Islet of Langerhans (tissue), 1 donor: ENCODE results near the gene OLFML2A.
"Not testable (repeated sequence)": the region's sequence is repeated elsewhere in the genome, so short reads cannot be mapped to it uniquely, and the experiment has no call there.

Experiments used
- FAIRE-seq: peaks from one replicate; lab custom pipeline; 2011; peaks lifted over from hg19 to GRCh38; lab: Jason Lieb, UNC

Gene OLFML2A

DNA sequence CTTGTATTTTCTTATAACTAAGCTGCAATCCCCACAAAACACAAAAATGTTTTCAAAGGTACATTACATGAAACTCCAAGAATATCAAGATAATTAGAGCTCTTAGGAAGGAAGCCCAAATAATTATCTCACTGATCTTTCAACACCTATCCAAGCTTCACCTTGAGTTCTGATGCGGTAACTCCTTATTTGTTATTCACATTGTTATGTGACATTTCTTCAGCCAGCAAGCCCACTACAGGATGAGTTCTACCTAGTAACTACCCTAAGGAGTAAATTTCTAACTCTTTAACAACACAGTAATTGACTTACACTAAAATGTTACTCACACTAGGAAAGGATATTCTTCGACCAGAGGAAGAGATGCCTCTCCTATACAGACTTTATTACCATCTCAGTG is 15.7 kb upstream of the OLFML2A start:
- no peak for FAIRE-seq

DNA sequence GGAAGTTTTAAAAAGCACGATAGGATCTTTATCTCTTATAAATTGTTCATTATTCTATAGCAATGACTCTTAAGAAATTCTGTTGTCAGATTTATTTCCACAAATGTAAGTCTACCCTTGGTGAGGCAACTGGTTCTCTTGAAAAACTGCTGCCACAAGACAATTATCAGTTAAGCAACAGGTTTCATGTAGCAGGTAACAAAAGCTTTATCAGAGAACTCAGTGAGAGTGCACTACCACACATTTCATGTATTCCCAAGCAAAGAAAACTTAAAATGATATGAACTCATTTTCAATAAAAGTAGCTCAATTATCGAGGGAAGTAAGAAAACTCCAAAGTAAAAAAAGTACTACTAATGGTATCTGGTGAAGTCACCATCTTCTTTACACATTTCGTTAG is 15.2 kb upstream of the OLFML2A start:
- no peak for FAIRE-seq

DNA sequence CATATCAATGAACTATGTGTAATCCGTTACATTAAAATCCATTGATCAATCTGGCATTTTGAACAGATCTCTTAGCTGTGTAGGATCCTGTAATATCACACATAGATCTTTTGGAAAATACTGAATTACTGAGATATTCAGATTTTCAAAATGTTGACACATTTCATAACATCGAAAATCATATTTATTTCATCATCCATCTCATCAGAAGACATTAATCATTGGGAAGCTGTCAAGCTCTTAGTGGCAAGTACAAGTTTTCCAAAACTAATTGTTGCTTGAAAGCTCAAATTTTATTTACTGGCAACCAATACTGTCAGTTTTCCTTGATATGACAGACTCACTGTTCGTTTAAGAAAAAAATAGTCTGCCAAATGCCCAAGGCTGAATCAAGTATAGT is 14.3 kb upstream of the OLFML2A start:
- FAIRE-seq = no peak

DNA sequence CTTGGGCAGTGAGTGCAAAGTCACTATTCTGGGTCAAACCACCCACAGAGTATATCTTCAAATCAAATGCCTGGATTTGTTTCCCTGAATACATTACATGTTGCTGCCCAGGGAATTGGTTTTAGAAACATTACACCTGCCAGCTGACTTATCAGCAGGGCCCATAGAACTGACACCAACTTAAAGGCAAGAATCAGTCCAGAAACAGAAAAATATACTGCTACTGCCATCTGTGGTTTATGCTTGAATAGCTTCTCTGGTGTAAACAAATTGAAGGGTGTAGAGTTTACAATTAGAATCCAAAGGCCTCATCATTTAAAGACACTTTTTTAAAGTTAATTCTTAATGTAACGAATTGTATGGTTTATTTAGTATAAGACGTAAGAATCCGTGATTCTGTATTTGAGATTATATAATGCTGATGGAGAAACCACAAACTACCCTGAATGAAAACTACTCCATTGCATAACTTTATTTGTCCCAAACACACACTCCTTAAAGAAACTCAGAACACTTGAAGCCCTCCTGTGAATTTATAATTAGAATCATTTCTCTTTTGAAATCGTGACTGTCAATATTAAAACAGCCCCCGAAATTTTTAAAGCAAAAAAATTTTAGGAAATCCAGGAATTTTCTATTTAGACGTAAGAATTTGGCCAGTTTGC is 12.0 kb upstream of the OLFML2A start:
- FAIRE-seq = no peak

DNA sequence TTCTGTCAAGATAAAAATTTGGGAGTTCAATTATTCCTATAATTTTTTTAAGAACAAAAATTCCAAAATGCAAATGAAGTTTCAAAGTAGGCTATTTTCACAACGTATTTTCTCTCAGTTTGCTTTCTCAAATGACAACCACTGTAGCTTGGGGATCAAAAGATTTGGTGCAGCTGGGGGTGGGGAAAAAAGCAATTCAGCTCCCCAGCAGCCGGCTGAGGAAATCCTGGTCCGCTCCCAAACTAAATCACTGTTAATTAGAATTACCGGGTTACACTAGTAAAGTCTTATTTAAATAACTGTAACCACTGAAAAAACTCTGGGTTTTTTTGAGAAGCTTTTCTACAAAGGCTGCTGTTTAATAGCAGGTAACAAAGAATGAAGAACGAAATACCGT is 11.5 kb upstream of the OLFML2A start:
- FAIRE-seq = no peak

DNA sequence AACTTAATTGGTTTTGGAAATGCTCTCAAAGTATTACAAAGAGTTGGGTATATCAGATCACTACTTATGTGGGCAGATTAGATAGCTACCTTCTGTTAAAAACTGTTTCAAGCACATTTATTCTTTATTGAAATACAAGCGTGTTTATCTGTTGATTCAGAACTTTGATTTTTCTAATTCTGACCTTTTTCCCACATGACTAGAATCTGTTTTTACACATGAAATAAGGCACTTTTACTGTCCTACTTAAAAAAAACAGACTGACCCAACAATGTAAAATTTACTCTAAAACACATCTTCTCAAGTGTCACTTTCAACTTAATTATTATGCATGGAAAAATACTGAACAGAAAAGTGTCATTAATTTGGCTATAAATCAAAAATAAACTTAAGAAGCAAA is 10.6 kb upstream of the OLFML2A start:
- FAIRE-seq = no peak

DNA sequence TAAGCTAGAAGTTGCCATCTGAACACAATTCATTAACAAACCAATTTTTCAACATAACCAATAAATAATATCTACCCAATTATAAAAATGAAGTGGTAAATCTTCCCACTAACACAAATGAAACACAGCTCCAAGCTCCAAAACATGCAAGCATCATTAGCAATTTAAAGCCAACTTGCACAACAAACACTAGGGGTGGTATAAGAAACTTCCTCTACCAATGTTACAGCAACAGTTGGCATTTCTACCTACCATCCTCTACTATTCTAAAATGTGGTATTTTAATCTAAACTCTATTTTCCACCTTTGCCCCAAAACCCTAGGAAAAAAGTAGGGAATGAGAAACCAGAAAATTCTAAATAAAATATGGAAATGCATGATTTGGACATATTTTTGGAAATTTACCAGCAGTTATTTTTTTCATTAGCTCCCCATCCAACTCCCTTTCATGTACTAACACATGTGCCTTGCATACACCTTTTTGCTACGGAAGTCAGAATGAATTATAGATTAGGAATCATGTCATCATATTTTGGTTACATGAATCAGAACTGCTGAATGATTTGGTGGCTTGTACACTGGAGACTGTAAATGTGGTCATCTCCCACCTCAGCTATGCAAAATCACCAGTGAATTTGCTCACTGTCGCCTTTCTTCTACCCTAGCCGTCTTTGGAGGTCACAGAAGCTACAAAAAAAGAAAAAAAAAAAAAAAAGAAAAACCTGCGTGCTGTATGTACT is 9.9 kb upstream of the OLFML2A start:
- no peak for FAIRE-seq

DNA sequence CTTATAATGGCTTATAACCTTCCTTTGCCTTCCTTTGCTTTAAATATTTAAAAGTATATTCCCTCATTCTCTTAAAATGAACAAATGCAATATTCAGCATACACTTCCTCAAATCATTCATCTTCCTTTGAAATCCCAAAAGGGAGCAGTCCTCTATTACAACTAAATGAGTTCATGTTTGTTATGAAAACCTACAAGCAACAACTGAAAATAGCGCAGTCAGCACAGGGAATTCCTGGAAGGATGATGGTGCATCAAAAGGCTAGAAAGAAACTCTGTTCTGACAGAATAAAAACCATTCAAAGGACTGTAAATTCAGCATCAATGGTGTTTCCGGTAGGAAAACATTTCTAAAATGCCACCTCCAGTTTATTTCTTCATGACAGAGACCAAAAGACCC is 9.1 kb upstream of the OLFML2A start:
- no peak for FAIRE-seq

DNA sequence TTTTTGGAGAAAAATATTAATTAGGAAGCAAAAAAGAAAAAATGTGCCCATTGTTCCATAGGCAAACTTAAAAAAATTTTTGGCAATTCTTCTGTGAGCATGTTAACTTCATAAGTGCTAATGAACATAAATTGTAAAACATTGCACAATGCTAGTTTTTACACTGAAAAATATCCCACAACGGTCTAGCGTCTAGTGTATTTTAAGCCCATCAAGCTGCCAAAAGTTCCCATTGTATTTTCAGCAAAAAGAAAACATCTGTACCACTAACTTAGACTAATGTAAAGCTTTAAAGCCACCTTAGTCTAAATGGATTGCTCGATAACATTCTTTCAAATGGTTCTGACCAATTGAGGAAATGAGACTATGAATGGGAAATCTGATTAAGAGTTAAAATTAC is 8.6 kb upstream of the OLFML2A start:
- no peak for FAIRE-seq

DNA sequence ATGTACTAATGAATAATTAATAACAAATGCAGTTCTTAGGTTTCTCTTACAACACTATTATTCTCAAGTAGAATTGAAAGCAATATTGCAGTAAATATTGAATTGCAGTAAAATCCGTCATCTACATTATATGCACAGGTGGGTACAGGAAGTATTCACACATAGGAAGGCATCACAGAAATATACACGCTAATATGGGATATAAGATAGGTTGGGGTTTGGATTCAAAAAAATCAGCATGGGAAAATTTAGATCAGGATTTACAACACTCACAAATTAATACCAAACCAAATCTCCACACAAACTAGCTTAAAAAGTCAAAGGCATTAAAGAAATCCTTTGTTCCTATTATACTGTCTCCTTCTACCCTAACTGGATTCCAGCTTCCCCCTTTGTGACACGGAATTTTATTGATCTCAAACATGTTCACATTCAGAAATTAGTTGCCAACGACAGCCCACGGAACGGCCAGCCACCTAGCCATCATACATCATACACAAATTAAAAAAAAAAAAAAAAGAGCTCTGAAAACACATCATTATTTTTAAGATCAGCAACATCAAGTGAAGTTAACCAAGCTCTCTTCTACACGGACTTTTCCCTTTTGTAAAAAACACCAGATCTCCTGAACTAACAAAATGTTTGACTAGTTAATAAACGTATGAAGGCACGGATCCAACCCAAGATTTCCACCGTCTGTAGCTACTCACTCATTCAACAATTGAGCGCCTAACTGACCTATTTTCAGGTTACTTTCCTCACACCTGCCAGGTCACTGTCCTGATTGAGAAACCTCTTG is 8.0 kb upstream of the OLFML2A start:
- FAIRE-seq = no peak

DNA sequence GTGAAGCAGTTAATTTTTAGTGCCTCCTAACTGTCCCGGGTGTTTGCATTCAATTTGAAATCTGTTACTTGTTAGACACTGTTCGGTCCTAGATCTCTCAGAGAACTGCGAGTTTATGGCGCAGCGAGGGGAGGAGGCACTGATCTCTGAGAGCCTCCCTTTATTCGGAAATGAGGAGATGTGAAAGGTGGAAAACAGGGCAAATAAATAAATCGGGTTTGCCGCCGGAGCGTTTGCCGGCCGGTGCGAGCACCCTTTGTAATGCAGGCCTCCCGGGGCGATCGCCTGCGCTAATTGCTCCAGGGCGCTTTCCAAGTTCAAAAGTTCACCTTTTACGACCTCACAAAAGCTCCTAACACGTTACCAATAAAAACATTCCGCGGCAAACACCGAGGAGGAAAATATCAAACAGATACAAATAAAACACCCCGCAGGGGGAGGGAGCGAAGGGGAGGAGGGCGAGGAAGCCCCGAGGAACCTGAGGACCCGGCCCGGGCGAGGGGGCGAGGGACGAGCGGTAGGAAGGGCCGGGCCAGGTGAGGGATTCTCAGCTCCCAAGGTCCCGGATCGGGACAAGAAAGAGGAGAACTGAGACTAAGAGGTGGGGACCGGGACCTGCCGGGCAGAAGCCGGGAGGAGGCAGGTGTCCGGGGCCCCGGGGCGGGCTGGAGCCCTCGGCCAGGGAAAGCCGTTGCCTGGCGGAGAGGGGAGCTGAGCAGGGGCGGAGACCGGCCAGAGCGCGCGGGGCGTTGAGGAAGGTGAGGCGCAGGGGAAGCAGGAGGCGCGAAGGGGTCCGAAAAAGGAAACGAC is 7.2 kb upstream of the OLFML2A start:
- FAIRE-seq = no peak

DNA sequence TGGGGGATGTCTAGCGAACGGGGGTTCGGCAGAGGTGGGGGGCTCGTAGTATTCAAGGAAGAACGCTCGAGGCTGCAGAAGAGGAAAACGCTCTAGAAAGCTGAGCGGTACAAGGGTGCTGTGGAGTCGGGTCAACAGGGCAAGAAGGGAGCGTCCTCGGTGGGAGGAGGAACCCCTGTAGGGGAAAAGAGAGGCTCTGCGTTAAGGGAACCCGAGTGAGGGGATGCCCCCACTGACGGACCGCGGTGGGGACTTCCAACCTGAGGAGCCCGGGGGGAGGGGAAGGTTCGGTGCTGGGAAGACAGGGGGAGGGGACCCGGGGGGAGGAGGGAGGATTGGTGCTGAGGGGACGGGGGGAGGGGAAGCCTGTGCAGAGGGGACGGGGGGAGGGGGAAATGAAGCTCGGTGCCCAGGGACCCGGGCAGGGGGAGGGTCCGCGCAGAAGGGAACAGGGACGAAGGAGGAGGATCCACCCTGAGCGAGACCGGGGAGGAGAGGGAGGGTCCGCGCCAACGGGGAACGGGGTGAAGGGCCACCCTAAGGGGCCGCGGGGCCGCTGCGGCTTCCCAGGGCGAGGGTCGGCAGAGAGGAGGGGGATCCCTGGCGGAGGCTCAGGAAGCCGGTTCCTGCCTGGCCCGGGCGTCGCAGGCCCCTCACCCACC is 6.4 kb upstream of the OLFML2A start:
- no peak for FAIRE-seq

DNA sequence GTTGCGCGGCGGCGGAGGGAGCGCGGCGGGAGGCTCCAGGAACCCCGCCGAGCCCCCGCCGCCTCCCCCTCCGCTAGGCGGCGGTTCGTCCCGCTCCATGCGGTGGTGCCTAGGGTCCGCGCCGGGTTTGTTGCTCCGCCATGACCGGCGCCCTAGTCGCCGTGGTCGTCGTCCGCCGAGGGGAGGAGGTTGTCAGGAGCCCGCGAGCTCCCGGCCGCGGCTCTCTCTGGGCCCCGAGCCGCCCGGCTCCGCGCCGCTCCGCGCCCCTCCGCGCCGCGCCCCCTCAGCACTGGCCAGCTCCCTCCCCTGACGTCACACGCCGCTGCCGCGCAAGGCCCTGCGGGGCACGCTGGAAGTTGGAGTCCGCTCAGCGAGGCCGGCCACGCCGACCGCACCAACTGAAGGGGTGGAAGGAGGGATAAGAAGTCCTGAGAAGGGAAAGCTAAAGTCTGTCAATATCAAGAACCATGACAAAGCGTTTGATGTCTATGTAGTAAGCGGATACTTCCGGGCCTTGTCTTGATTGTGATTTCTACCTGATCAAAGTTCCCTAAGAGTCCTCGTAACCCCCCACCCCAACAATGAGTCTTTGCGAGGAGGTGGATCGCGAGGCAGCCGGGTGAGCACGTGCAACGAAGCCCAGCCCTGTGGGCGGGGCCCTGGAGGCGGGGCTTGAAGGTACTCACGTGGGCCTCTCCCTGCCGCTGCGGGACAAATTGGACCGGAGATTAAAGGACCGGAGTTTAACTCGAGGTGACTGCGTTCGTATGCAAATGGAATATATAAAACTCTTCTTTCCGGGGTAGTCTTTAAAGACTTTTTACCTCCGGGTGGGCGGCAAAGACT is 5.7 kb upstream of the OLFML2A start, which contains the start of gene NR6A1:
Gene NR6A1, minus strand, starts transcription at position 291 of the 846 bp plus-strand sequence.
- FAIRE-seq = no peak

DNA sequence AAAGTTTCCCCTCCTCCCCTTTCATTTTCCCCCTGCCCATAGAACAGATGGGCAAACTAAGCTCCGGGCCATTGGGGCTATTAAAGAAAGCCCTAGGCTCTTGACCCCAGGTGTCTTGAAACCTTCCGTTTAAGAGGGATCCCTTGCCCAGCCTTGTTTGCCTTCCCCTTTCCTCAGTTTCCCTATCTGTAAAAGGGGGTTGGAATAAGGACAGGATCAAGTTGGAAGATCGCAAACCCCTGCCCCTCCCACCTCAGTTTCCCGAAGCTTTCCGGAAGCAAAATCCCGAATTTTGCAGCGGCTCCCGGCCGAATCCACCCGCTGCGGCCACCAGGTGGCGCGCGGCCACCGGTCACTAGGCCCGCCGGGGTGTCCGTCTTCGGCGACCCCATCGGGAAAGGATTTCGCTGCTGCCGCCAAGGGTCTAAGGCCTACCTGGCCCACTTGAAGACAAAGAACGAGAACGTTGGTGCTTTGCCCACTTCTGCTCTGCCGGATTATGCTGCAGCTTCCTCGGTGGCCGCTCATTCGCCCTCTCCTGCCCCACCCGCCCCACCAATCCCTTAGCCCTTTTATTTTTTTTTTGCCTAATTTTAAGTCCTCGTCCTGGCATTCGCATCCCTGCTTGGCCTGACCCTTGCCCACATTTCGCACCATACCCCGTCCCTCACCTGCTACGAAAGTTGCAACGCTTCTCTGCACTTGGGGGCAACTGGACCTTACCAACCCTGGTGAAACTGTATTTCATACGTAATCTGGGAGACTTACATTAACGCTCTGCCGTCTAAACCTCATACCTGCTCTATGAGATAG is 4.9 kb upstream of the OLFML2A start:
- FAIRE-seq = no peak

DNA sequence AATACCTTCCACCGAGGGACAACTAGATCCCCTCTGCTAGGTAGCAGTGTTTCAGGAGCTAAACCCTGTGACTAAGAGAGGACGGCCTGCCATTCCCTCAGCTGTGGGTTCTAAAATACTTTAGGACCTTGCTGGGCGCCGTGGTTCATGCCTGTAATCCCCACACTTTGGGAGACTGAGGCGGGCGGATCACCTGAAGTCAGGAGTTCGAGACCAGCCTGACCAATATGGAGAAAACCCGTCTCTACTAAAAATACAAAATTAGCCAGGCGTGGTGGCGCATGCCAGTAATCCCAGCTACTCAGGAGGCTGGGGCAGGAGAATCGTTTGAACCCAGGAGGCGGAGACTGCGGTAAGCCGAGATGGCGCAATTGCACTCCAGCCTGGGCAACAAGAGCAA is 4.1 kb upstream of the OLFML2A start:
- not testable (repeated sequence) for FAIRE-seq

DNA sequence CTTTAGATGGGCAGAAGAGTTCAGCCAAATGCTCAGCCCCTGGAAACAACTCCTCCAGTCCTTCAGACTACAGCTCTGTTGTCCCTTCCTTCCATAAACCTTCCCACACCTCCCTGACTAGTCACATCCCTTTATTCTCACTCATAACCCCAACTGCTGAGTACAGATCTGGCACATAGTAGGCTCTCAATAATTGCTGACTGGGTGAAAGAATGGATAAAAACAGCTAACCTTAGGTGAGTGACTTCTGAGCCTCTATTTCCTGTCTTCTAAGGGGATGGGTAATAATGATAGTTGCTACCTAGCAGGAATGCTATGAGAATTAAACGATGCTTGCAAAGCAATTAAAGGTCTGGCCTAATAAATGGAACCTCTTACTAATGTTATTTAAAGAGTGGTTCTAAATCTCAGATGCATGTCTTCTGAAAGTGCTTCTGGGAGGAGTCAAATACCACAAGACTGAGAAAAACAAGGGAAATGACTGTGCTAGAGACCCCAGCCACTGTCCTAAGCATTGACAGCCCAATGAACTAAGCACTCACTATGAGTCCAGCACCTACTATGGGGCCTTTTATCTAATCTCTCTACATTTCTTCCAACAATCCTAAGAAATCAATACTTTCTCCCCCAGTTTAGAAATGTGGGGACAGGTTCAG is 3.3 kb upstream of the OLFML2A start:
- no peak for FAIRE-seq

DNA sequence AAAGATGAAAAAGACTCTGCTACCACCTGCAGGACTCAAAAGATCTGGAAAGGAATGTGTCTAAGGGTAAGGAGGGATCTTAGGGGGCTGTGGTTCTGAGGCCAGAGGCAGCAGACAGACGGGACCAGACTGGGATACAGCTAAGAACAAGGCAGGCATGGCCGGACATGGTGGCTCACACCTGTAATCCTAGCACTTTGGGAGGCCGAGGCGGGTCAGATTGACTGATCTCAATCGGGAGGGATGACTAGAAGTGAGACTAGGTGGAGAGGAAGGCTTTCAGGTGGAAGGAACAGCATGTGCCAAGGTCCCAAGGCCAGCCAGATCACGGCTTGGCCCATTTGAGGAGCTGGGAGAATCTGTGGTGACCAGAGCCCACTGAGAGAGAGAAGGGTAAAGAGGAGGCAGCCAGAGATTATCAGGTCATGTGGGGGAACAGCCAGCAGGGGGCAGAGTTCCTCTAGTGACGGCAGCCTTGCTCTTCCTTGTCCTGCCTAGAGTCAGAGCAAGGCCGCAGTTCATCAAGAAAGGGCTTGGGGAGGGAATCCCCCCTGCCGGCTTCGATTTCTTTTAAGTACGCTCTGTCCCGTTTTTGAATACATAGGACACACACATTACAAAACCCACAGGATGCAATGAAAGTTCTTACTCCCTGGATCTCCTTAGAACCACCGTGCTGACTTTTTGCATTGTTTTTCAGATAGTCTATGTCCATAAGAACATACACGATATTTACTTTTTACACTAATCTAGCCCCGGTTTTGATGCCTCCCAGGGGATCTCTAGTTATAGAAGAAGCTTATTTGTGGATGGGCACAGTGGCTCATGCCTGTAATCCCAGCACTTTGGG is 2.6 kb upstream of the OLFML2A start:
- no peak for FAIRE-seq

DNA sequence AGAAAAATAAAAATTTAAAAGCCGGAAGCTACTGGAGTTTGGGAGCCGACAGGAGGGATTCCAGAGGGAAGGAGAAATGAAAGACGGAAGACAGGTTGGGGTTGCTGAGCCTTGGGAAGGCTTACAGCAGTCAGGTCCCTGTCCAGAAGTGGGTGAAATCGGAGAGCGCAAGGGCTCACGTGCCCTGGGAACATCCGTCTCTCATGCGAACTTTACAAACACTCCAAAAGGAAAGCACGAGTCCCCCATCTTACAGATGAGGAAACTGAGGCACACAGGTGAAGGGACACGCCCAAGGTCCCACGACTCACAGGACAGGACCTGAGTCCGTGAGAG is 347 bp upstream of the OLFML2A start:
- FAIRE-seq = no peak
